H1 (cell line): ENCODE results near the gene RAD9A. TPM values are rescaled to one million over a fixed set of nuclear protein-coding genes. Genes with fewer than 3 reads are reported as not detected.

Source experiments
- ATF3 ChIP-seq: IDR thresholded peaks from 2 replicates; pipeline ENCODE4 v1.6.1; 2011; ENCODE audit warnings: low read depth, mild to moderate bottlenecking, low read length; ENCODE audit not compliant: insufficient read depth
- BACH1 ChIP-seq: IDR thresholded peaks from 2 replicates; pipeline ENCODE4 v1.6.1; 2012; ENCODE audit warnings: low read length, improper control_type of control experiment
- CBX5 ChIP-seq: fragments of 300-800, 300-1000 bp; sonication (generic); IDR thresholded peaks from 2 replicates; pipeline ENCODE4 v1.7.1; 2016; ENCODE audit warnings: antibody characterized with exemption, low read length, low read depth
- GABPA ChIP-seq: IDR thresholded peaks from 2 replicates; pipeline ENCODE4 v1.6.1; 2011; ENCODE audit warnings: mild to moderate bottlenecking, low read length, moderate library complexity, borderline replicate concordance; ENCODE audit not compliant: insufficient read depth
- JUND ChIP-seq: IDR thresholded peaks from 2 replicates; pipeline ENCODE4 v1.6.1; 2011; ENCODE audit warnings: mild to moderate bottlenecking, improper control_type of control experiment, low read length
- KDM1A ChIP-seq: fragments of 200-600, 300-600 bp; sonication (generic); IDR thresholded peaks from 2 replicates; pipeline ENCODE4 v1.7.1; 2016; ENCODE audit warnings: mild to moderate bottlenecking, low read length, borderline replicate concordance
- KDM5A ChIP-seq: fragments of 200-600 bp; IDR thresholded peaks from 2 replicates; pipeline ENCODE4 v1.7.1; 2012; ENCODE audit warnings: mild to moderate bottlenecking, low read length, inconsistent platforms, mixed read lengths
- POLR2A ChIP-seq, 2 experiments: IDR thresholded peaks; 1 replicate in 1 of 2; 2 replicates in 1 of 2; pipeline ENCODE4 v1.6.1; 2011; ENCODE audit warnings: low read depth in 2 of 2, low read length in 2 of 2, mild to moderate bottlenecking in 2 of 2; ENCODE audit errors: control extremely low read depth in 1 of 2
- RAD21 ChIP-seq, 2 experiments: IDR thresholded peaks in 1 of 2; conservative IDR thresholded peaks in 1 of 2; 2 replicates each; pipeline ENCODE4 v1.6.1; 2011; ENCODE audit warnings: low read depth in 2 of 2, low read length in 2 of 2, improper control_type of control experiment in 1 of 2, inconsistent platforms in 1 of 2, mild to moderate bottlenecking in 1 of 2, moderate library complexity in 1 of 2
- RNF2 ChIP-seq: fragments of 200-900, 300-1000 bp; sonication (generic); IDR thresholded peaks from 2 replicates; pipeline ENCODE4 v1.7.1; 2016; ENCODE audit warnings: borderline replicate concordance, low read depth, mild to moderate bottlenecking, antibody characterized with exemption, low read length; ENCODE audit not compliant: poor library complexity, severe bottlenecking; ENCODE audit errors: missing control alignments
- SRF ChIP-seq: IDR thresholded peaks from 2 replicates; pipeline ENCODE4 v1.6.1; 2011; ENCODE audit warnings: mild to moderate bottlenecking, low read depth, low read length, moderate library complexity
- TAF1 ChIP-seq: IDR thresholded peaks from 2 replicates; pipeline ENCODE4 v1.6.1; 2011; ENCODE audit warnings: mild to moderate bottlenecking, low read depth, low read length
- TBP ChIP-seq: IDR thresholded peaks from 2 replicates; pipeline ENCODE4 v1.6.1; 2011; ENCODE audit warnings: low read depth, low read length, improper control_type of control experiment
- YY1 ChIP-seq: IDR thresholded peaks from 2 replicates; pipeline ENCODE4 v1.6.1; 2011; ENCODE audit warnings: low read depth, mild to moderate bottlenecking, low read length
- polyA plus RNA-seq, 7 experiments: library from polyadenylated mRNA; depleted of rRNA in 3 of 7; stranded (reverse) in 5 of 7; unstranded in 2 of 7; fragments of >200 nt in 5 of 7; fragments of 200-250 nt in 2 of 7; gene quantifications; 1 replicate in 5 of 7; 2 replicates in 1 of 7; 4 replicates in 1 of 7; pipeline versions ENCODE4 v1.2.1 to v1.2.3, GENCODE V29; 2011 to 2013; ENCODE audit warnings: missing spikeins in 2 of 7, mixed read lengths in 2 of 7
- total RNA-seq: library from RNA; stranded (reverse); fragmentation: NEBNext Ultra II Directional; extraction: Animal tissue kit (Norgen Biotek cat#: 25700); gene quantifications from 2 replicates; pipeline ENCODE4 v1.2.1, GENCODE V29; 2021
- TF ChIP-seq, protein P1 (sequence below): IDR thresholded peaks from 2 replicates; pipeline ENCODE4 v1.6.1; 2011; ENCODE audit warnings: low read length, improper control_type of control experiment
- TF ChIP-seq, protein P2 (sequence below): IDR thresholded peaks from 2 replicates; pipeline ENCODE4 v1.6.1; 2012; ENCODE audit warnings: inconsistent platforms

The RAD9A gene
- total and polyA plus RNA-seq, 2 of the 8 experiments (the other 6 are each of a cell fraction or from before 2014, with no cell fraction given) = 22.2 to 25.5 TPM

GRCh38 chr11:67382276-67383136, 9.3 kb upstream of the RAD9A start (continued):
- 0 out of 2 replicates have a peak, but pooled peaks have one; percentile 11 for TF ChIP-seq YY1
- TF ChIP-seq, protein P1, sequence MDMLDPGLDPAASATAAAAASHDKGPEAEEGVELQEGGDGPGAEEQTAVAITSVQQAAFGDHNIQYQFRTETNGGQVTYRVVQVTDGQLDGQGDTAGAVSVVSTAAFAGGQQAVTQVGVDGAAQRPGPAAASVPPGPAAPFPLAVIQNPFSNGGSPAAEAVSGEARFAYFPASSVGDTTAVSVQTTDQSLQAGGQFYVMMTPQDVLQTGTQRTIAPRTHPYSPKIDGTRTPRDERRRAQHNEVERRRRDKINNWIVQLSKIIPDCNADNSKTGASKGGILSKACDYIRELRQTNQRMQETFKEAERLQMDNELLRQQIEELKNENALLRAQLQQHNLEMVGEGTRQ = no peak
- no peak for TF ChIP-seq KDM1A
- peak; percentile 56; the same call in 1 of the 2 replicates for TF ChIP-seq JUND
- TF ChIP-seq SRF = no peak
- no peak; the same call in 1 of the 2 replicates for TF ChIP-seq KDM5A
- TF ChIP-seq, protein P2, sequence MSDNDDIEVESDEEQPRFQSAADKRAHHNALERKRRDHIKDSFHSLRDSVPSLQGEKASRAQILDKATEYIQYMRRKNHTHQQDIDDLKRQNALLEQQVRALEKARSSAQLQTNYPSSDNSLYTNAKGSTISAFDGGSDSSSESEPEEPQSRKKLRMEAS = no peak
- TF ChIP-seq ATF3 = no peak
- no peak for TF ChIP-seq BACH1
- peak; percentile 99 to 100 for TF ChIP-seq RAD21 (IDR thresholded peaks at IDR 0.05 in 1 of 2, conservative IDR thresholded peaks at IDR 0.05 in 1 of 2; ENCODE audit: low read depth in 2 of 2, low read length in 2 of 2)
- no peak for TF ChIP-seq TBP
- TF ChIP-seq CBX5 = no peak
- no peak for TF ChIP-seq RNF2
- TF ChIP-seq POLR2A (IDR thresholded peaks at IDR 0.05; ENCODE audit: control extremely low read depth in 1 of 2, low read depth in 2 of 2, low read length in 2 of 2) = no peak
- no peak for TF ChIP-seq TAF1
- TF ChIP-seq GABPA = peak; percentile 65; the same call in 1 of the 2 replicates
- TF ChIP-seq, all 59 proteins: peak for 5
